Breast epithelium (tissue), 4 donors: ENCODE results near the gene MTMR2. TPM values are rescaled to one million over a fixed set of nuclear protein-coding genes. Genes with fewer than 3 reads are reported as not detected.

ENCODE experiments used
- DNase-seq, 2 donors: peaks; one replicate each; pipeline ENCODE4 v3.0.0-alpha.2; 2019; ENCODE audit warnings: low spot score in 2 of 2
- H3K27ac ChIP-seq, 2 donors: fragments of 200-600 bp; sonication (generic) in 1 of 2; one replicate each; pipeline ENCODE4 v1.5.1; 2016 to 2019; ENCODE audit warnings: mild to moderate bottlenecking in 1 of 2
- H3K27me3 ChIP-seq, 2 donors: fragments of 200-600 bp; sonication (generic) in 1 of 2; one replicate each; pipeline versions ENCODE4 v1.5.1 to v1.6.0; 2017 to 2019; ENCODE audit warnings: control low read depth in 1 of 2, mild to moderate bottlenecking in 1 of 2
- H3K36me3 ChIP-seq: fragments of 200-600 bp; one replicate; pipeline ENCODE4 v1.5.1; 2019
- H3K4me1 ChIP-seq, 2 donors: fragments of 200-600 bp; sonication (generic); one replicate each; pipeline ENCODE4 v1.5.1; 2016 to 2019; ENCODE audit warnings: control low read depth in 1 of 2
- H3K4me3 ChIP-seq, 3 donors: fragments of 200-600 bp; sonication (generic); 1 replicate in 2 of 3; 2 replicates in 1 of 3; pipeline ENCODE4 v1.5.1; 2016 to 2019; ENCODE audit warnings: mild to moderate bottlenecking in 3 of 3, moderate library complexity in 2 of 3
- H3K9me3 ChIP-seq, 2 donors: fragments of 200-600 bp; sonication (generic) in 1 of 2; one replicate each; pipeline ENCODE4 v1.5.1; 2016 to 2019; ENCODE audit warnings: control low read depth in 1 of 2
- POLR2A ChIP-seq: fragments of 450-650 bp; IDR thresholded peaks from one replicate; pipeline ENCODE4 v1.6.1; 2016; ENCODE audit warnings: antibody characterized with exemption, mild to moderate bottlenecking, moderate library complexity
- POLR2AphosphoS5 ChIP-seq, 3 donors: sonication (generic); formaldehyde crosslinking; IDR thresholded peaks; one replicate each; pipeline ENCODE4 v1.6.1; 2017; ENCODE audit warnings: antibody characterized with exemption in 3 of 3
- intact Hi-C: fragments of 100-400 bp; cut with DNase I; formaldehyde crosslinking; loops from one replicate; pipeline ENCODE4 v1.15.1; 2023; ENCODE audit warnings: low total_unique reads
- total RNA-seq, 3 donors: library from RNA; depleted of rRNA; stranded (reverse); fragments of >200 nt; gene quantifications; one replicate each; pipeline ENCODE4 v1.1.0, GENCODE V29; 2016
- TF ChIP-seq, protein P1 (sequence below), 3 donors: fragments of 450-650 bp; IDR thresholded peaks; one replicate each; pipeline ENCODE4 v1.5.1; 2016 to 2017; ENCODE audit warnings: antibody characterized with exemption in 3 of 3, mild to moderate bottlenecking in 3 of 3, moderate library complexity in 3 of 3

MTMR2 gene
- total RNA-seq, 3 donors from 2014 or later, result 20.3 to 28.4 (median 20.5) TPM

DNA sequence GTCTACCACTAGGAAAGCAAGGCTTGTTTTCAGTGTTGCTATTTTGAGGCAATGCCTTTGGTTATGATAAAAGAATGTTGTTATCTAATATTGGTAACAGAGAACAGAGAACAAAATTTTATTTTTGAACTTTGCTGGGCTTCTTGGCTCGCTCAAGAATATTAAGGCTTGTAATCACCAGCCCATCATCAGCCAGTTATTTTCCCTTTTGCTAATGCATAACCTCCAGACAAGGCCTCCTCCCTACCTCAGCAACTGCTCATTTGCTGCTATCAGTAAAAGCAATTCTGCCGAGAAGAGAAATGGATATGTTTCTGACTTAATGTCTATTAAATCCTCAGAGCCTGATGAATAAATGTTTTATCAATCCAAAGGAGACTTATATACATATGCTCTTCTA is 8.9 kb downstream of the MTMR2 start:
- intact Hi-C loops, result no loop called here
- Histone ChIP-seq H3K27me3 (no peaks in the 10 kb centered on the region), H3K9me3 (no peaks in the 10 kb centered on the region), H3K27ac (no peak overlapping the region), H3K36me3 (no peaks in the 10 kb centered on the region), H3K4me3 (no peak overlapping the region), H3K4me1 (no peaks in the 10 kb centered on the region)
- TF ChIP-seq POLR2A (no peak), POLR2AphosphoS5 (IDR thresholded peaks at IDR 0.05) (no peak)
- TF ChIP-seq, protein P1, sequence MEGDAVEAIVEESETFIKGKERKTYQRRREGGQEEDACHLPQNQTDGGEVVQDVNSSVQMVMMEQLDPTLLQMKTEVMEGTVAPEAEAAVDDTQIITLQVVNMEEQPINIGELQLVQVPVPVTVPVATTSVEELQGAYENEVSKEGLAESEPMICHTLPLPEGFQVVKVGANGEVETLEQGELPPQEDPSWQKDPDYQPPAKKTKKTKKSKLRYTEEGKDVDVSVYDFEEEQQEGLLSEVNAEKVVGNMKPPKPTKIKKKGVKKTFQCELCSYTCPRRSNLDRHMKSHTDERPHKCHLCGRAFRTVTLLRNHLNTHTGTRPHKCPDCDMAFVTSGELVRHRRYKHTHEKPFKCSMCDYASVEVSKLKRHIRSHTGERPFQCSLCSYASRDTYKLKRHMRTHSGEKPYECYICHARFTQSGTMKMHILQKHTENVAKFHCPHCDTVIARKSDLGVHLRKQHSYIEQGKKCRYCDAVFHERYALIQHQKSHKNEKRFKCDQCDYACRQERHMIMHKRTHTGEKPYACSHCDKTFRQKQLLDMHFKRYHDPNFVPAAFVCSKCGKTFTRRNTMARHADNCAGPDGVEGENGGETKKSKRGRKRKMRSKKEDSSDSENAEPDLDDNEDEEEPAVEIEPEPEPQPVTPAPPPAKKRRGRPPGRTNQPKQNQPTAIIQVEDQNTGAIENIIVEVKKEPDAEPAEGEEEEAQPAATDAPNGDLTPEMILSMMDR (IDR thresholded peaks at IDR 0.05), result no peak
- no peak for DNase-seq

DNA sequence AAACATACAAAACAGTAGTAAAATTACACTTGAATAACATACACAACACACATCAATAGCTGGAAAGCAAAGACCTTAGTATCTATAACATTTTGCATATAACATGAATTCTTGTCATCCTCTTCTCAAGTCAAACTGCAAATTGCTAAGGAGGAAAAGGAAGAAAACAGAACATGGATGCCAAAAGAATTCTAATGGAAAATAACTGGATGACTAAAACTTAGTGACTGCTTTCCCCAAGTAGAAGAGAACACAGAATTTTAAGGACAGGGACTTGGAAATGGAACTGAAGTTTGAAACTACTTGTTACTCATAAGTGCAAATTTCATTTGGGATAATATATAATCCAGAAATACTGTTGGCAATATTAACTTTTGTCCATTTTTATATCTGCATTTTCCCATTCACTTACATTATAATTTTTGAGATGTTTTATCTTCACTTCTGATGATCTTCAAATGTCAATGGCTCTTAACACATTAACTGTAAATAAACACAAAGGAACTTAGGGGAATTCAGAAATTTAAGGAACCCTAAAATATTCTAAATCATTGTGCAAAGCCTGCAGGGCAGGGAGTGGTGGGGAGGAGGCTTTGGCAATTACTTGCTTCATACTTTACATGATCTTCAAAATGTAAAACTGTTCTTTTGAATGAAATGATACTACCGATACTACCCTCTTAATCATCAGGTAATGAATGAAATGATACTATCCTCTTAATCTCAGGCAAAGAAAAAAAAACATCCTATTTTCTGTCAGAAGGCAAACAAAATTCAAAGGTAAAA is 9.9 kb downstream of the MTMR2 start:
- Histone ChIP-seq H3K36me3 (no peaks in the 10 kb centered on the region), H3K27me3 (no peaks in the 10 kb centered on the region), H3K9me3 (no peaks in the 10 kb centered on the region), H3K4me3 (no peak overlapping the region), H3K27ac (no peak overlapping the region), H3K4me1 (no peaks in the 10 kb centered on the region)
- TF ChIP-seq, protein P1 (IDR thresholded peaks at IDR 0.05), result no peak
- TF ChIP-seq POLR2AphosphoS5 (IDR thresholded peaks at IDR 0.05) (no peak), POLR2A (no peak)
- DNase-seq, result no peak
- intact Hi-C loops, result no loop called here

DNA sequence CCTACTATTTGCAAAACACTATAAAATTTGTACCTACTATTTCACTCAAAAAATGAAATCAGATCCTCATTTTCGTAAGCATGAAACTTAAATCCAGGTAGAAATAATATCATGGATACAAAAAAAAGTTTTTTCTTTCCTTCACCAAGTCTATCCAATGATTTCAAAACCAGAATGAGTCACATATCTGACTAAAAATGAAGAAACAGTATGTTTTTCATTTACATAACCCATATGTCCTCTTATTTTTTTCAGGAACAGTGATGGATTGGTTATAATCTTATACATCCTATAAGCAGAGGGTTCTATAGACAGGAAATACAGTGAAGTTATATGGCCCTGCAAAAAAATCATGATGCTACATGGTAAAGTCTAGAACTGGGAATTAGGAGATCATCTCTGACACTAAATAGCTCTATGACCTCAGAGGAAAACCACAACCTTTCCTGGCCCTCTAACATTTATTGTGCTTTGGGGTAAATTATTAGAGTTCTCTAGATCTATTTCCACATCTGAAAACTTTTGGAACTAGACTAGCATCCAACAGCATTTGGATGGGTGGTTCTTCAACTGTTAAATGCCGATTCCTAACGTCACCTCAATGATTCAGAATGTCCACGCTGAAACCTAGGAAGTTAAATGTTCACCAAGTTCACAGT is 10.9 kb downstream of the MTMR2 start:
- H3K27me3 ChIP-seq, result no peaks in the 10 kb centered on the region
- H3K27ac ChIP-seq, result no peak overlapping the region
- no peak for DNase-seq
- intact Hi-C loops, result no loop called here
- no peak overlapping the region for H3K4me3 ChIP-seq
- H3K36me3 ChIP-seq, result no peaks in the 10 kb centered on the region
- TF ChIP-seq, protein P1 (IDR thresholded peaks at IDR 0.05), result no peak
- no peak for TF ChIP-seq POLR2AphosphoS5 (IDR thresholded peaks at IDR 0.05)
- TF ChIP-seq POLR2A, result no peak
- H3K4me1 ChIP-seq, result no peaks in the 10 kb centered on the region
- H3K9me3 ChIP-seq, result no peaks in the 10 kb centered on the region

DNA sequence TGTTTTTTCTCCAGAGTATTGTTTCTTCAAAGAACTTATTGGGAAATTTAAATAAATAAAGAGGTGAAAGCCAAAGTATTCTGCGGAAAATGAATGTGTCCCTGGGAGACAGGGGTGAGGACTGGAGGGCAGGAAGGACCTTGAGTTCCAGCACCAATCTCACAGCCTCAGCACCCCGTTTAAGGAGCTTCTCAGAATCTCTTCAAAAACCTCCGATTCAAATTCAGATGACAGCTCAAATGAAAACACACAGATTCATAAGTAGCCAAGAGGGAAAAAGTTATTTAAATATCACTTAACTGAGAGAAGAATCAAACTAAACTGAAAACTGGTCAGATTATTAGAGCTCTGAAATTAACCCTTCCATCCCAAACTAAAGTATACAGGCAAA is 12.5 kb downstream of the MTMR2 start:
- H3K4me1 ChIP-seq, result no peaks in the 10 kb centered on the region
- no peak overlapping the region for H3K27ac ChIP-seq
- no peaks in the 10 kb centered on the region for H3K9me3 ChIP-seq
- DNase-seq, result no peak
- H3K36me3 ChIP-seq, result no peaks in the 10 kb centered on the region
- H3K27me3 ChIP-seq, result no peaks in the 10 kb centered on the region
- no peak overlapping the region for H3K4me3 ChIP-seq
- intact Hi-C loops, result no loop called here
- TF ChIP-seq POLR2A (no peak), POLR2AphosphoS5 (IDR thresholded peaks at IDR 0.05) (no peak)
- TF ChIP-seq, protein P1 (IDR thresholded peaks at IDR 0.05), result no peak

DNA sequence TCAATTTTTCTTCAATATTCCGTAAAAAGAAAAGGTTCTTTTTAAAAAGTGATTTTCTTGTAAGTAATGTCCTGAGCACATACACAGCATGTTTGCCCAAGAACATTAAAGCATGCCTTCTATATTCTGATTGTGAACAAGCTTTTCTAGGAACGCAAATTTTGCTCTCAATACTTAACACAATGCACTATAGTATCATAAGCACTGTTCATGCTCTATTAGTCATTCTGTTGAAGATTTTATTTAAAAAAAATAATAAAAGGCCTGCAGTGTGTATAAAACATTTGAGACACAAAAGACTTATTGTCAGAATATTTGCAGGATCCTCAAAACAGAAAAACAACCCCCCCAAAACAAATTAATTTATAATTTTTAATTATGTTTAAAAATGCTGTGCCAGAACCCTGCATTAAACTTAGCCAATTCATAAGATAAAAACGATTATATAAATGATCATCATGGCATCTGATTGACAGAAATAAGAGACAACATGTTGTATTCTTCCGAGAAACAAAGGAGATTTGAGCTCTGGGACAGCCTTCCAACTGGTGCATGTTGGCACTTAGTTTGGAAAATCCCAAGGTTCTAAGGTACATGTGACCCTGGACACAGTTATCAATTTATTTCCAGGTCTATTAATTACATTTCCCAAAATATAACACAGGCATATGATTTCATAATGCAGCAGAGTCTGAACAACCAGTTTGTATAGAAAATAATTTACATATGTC is 13.1 kb downstream of the MTMR2 start:
- Histone ChIP-seq H3K27me3 (no peaks in the 10 kb centered on the region), H3K27ac (no peak overlapping the region), H3K36me3 (no peaks in the 10 kb centered on the region), H3K4me3 (no peak overlapping the region), H3K4me1 (no peaks in the 10 kb centered on the region), H3K9me3 (no peaks in the 10 kb centered on the region)
- DNase-seq, result no peak
- TF ChIP-seq POLR2AphosphoS5 (IDR thresholded peaks at IDR 0.05) (no peak), POLR2A (no peak)
- TF ChIP-seq, protein P1 (IDR thresholded peaks at IDR 0.05), result no peak
- intact Hi-C loops, result no loop called here
